HG03575 (cell line): ENCODE data around the gene MYRIP.
"Not testable (repeated sequence)": the region's sequence is repeated elsewhere in the genome, so short reads cannot be mapped to it uniquely, and the experiment has no call there.

ENCODE experiments used
- ATAC-seq: cut with Tn5 transposase; IDR thresholded peaks from one replicate; pipeline ENCODE4 v1.9.1; 2021; ENCODE audit not compliant: unreplicated experiment, insufficient number of reproducible peaks, low FRiP score; ENCODE audit errors: extremely low read depth

Gene MYRIP

GRCh38 chr3:39803956-39804355 lies 5.5 kb upstream of the MYRIP start:
- no peak for ATAC-seq

GRCh38 chr3:39804951-39805350 lies 4.5 kb upstream of the MYRIP start:
- ATAC-seq = no peak

- no peak for ATAC-seq
Measured at GRCh38 chr3:39805650-39806049, 3.8 kb upstream of the MYRIP start.

- no peak for ATAC-seq
Measured at GRCh38 chr3:39806820-39807219, 2.6 kb upstream of the MYRIP start.

GRCh38 chr3:39808467-39809180 lies 785 bp upstream of the MYRIP start:
- no peak for ATAC-seq

GRCh38 chr3:39809995-39810595 lies 686 bp downstream of the MYRIP start:
- ATAC-seq = no peak

- no peak for ATAC-seq
Measured at GRCh38 chr3:39810647-39811161, 1.3 kb downstream of the MYRIP start.

GRCh38 chr3:39811561-39811960 lies 2.2 kb downstream of the MYRIP start:
- no peak for ATAC-seq

- ATAC-seq = no peak
Measured at GRCh38 chr3:39812537-39812936, 3.1 kb downstream of the MYRIP start.

GRCh38 chr3:39814007-39814406 lies 4.6 kb downstream of the MYRIP start:
- ATAC-seq = no peak

- no peak for ATAC-seq
Measured at GRCh38 chr3:39819899-39820298, 10.5 kb downstream of the MYRIP start.

GRCh38 chr3:39833764-39834163 lies 24.4 kb downstream of the MYRIP start:
- not testable (repeated sequence) for ATAC-seq

GRCh38 chr3:39839484-39839883 lies 30.1 kb downstream of the MYRIP start:
- ATAC-seq = no peak

- no peak for ATAC-seq
Measured at GRCh38 chr3:39843440-39843839, 34.0 kb downstream of the MYRIP start.

GRCh38 chr3:39848365-39848764 lies 39.0 kb downstream of the MYRIP start:
- ATAC-seq = no peak

GRCh38 chr3:39849992-39850715 lies 40.7 kb downstream of the MYRIP start:
- ATAC-seq = no peak

GRCh38 chr3:39850716-39851032 lies 41.3 kb downstream of the MYRIP start:
- ATAC-seq = no peak

- ATAC-seq = no peak
Measured at GRCh38 chr3:39855517-39855916, 46.1 kb downstream of the MYRIP start.

- ATAC-seq = no peak
Measured at GRCh38 chr3:39869890-39870289, 60.5 kb downstream of the MYRIP start.

- no peak for ATAC-seq
Measured at GRCh38 chr3:39870706-39871105, 61.3 kb downstream of the MYRIP start.
